AG04450 (cell line): ENCODE results near the gene ASMT. TPM values are rescaled to one million over a fixed set of nuclear protein-coding genes. Genes with fewer than 3 reads are reported as not detected.
"Not testable (repeated sequence)": the region's sequence is repeated elsewhere in the genome, so short reads cannot be mapped to it uniquely, and the experiment has no call there.

Experiments
- CTCF ChIA-PET: fragments of 300-600, 350-600 bp; formaldehyde crosslinking; extraction: SDS; loops from one replicate; lab custom pipeline; 2022; ENCODE audit warnings: antibody characterized with exemption, inconsistent platforms; lab: Charles Lee
- POLR2A ChIA-PET: fragments of 350-600 bp; formaldehyde crosslinking; extraction: SDS; loops from one replicate; lab custom pipeline; 2021; ENCODE audit warnings: antibody characterized with exemption, inconsistent platforms; lab: Yijun Ruan, JAX
- DNase-seq: peaks from one replicate; pipeline ENCODE4 v3.0.0-alpha.2; 2011; ENCODE audit warnings: low read depth, low spot score
- H3K27ac ChIP-seq: one replicate; pipeline ENCODE4 v1.5.1; 2012; ENCODE audit warnings: low read depth, low read length, control low read depth
- H3K27me3 ChIP-seq: one replicate; pipeline ENCODE4 v1.6.0; 2012; ENCODE audit warnings: low read length; ENCODE audit not compliant: control insufficient read depth, insufficient read depth
- H3K4me3 ChIP-seq: 2 replicates; pipeline ENCODE4 v1.5.1; 2011; ENCODE audit warnings: mild to moderate bottlenecking, low read depth, low read length, control low read depth
- H3K9me3 ChIP-seq: 2 replicates; pipeline ENCODE4 v1.5.1; 2012; ENCODE audit warnings: low read length; ENCODE audit not compliant: control insufficient read depth, insufficient read depth
- CTCF ChIP-seq: IDR thresholded peaks from 2 replicates; pipeline ENCODE4 v1.5.1; 2011; ENCODE audit warnings: low read depth, low read length, control low read depth, inconsistent platforms
- polyA plus RNA-seq: library from polyadenylated mRNA; depleted of rRNA; stranded (reverse); fragments of >200 nt; gene quantifications from 2 replicates; pipeline ENCODE4 v1.2.3, GENCODE V29; 2011

ASMT gene
- polyA plus RNA-seq, 1 experiment, result not detected

- peak; percentile 80 for TF ChIP-seq CTCF
- CTCF ChIA-PET, H3K27ac ChIP-seq, H3K27me3 ChIP-seq, POLR2A ChIA-PET, H3K4me3 ChIP-seq: not testable (repeated sequence)
- peak; percentile 4 for DNase-seq
- H3K9me3 ChIP-seq, result peaks cover 10% of the 10 kb centered on the region
These were observed 37.4 kb downstream of the ASMT start for GRCh38 chrX:1652011-1652811.

DNA sequence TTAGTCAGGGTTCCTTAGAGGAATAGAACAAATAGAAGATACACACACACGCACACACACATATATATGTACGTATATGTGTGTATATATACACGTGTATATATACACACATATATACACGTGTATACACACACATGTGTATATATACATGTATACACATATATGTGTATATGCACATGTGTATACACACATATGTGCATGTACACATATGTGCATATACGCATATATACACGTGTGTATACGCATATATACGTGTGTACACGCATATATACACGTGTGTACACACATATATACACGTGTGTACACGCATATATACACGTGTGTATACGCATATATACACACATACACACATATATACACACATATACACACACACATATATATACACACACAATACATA lies 41.5 kb downstream of the ASMT start:
- POLR2A ChIA-PET, result no interaction called here
- H3K9me3 ChIP-seq, result peaks cover 26% of the 10 kb centered on the region
- no peak for DNase-seq
- H3K4me3 ChIP-seq, result no peak overlapping the region
- H3K27me3 ChIP-seq, result no peaks in the 10 kb centered on the region
- CTCF ChIA-PET, result no interaction called here
- H3K27ac ChIP-seq, result no peak overlapping the region
- no peak for TF ChIP-seq CTCF

DNA sequence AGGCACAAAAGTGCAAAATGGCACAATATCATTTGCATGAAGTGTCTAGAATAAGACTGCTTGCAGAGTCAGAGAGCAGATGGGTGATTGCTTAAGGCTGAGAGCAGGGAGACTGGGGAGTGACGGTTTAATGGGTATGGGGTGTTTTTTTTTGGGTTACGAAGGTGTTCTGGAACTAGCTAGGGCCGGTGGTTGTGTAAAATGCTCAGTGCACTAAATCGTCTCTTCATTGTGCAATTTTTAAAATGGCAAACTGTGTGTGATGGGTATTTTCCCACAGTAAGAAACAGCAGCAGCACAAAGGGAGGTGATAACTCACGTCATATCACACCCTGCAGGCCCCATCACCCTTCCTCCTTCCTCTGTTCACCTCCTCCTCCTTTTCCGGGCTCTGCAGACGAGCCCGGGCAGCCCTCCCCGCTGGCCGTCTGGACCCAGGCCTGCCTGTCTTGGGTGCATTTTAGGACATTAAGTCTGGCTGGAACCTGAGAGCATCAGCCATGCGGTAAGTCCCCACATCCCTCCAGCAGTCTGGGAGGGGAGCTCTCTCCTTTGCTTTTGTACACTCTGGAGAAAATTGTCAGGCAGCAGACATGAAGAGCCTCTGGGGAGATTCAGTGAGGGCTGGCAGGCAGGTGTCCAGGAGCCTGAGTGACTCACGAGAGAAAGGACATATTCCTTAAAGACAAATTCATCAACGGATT lies 42.7 kb downstream of the ASMT start:
- CTCF ChIA-PET, result no interaction called here
- Histone ChIP-seq H3K4me3 (no peak overlapping the region), H3K27ac (no peak overlapping the region), H3K27me3 (no peaks in the 10 kb centered on the region), H3K9me3 (peaks cover 31% of the 10 kb centered on the region)
- TF ChIP-seq CTCF, result no peak
- POLR2A ChIA-PET, result no interaction called here
- no peak for DNase-seq

GRCh38 chrX:1658071-1658491 lies 43.2 kb downstream of the ASMT start:
- H3K27ac ChIP-seq, result no peak overlapping the region
- no peak for TF ChIP-seq CTCF
- no peak for DNase-seq
- ChIA-PET CTCF (no interaction called here), POLR2A (no interaction called here)
- peaks cover 31% of the 10 kb centered on the region for H3K9me3 ChIP-seq
- H3K27me3 ChIP-seq, result no peaks in the 10 kb centered on the region
- H3K4me3 ChIP-seq, result no peak overlapping the region
